ENCODE measurements around the gene SLC26A2.

Gene SLC26A2

GRCh38 chr5:149960272-149961185, at the start of gene SLC26A2:
Gene SLC26A2 (plus strand): TSS chr5:149960758. CDS start chr5:149977653, 16,895 bp downstream.
- DNase-seq (ENCODE audit: low read depth) = peak; percentile 93
- peak within 1 kb of the TSS; percentile 61 for H3K4me3 ChIP-seq (ENCODE audit: low read depth, low read length)
- TF ChIP-seq CTCF (IDR thresholded peaks at IDR 0.05; ENCODE audit: control insufficient read depth, extremely low read depth, insufficient read depth) = no peak

- H3K4me3 ChIP-seq (ENCODE audit: low read depth, low read length) = no peak overlapping the region
- DNase-seq (ENCODE audit: low read depth) = peak; percentile 26
- TF ChIP-seq CTCF (IDR thresholded peaks at IDR 0.05; ENCODE audit: control insufficient read depth, extremely low read depth, insufficient read depth) = no peak
Observed at GRCh38 chr5:149911031-149911430, 49.5 kb upstream of the SLC26A2 start.

- H3K4me3 ChIP-seq (ENCODE audit: low read depth, low read length) = no peak overlapping the region
- no peak for TF ChIP-seq CTCF (IDR thresholded peaks at IDR 0.05; ENCODE audit: control insufficient read depth, extremely low read depth, insufficient read depth)
- DNase-seq (ENCODE audit: low read depth) = no peak
Observed at GRCh38 chr5:149912226-149912871, 48.2 kb upstream of the SLC26A2 start.

GRCh38 chr5:149913436-149914419, 46.8 kb upstream of the SLC26A2 start:
- TF ChIP-seq CTCF (IDR thresholded peaks at IDR 0.05; ENCODE audit: control insufficient read depth, extremely low read depth, insufficient read depth) = no peak
- DNase-seq (ENCODE audit: low read depth) = no peak
- H3K4me3 ChIP-seq (ENCODE audit: low read depth, low read length) = no peak overlapping the region

- H3K4me3 ChIP-seq (ENCODE audit: low read depth, low read length) = no peak overlapping the region
- no peak for DNase-seq (ENCODE audit: low read depth)
- no peak for TF ChIP-seq CTCF (IDR thresholded peaks at IDR 0.05; ENCODE audit: control insufficient read depth, extremely low read depth, insufficient read depth)
Observed at GRCh38 chr5:149915392-149916260, 44.9 kb upstream of the SLC26A2 start.
